Mesothelial cell of epicardium (in vitro differentiated cells): ENCODE data around the gene ZNF813. TPM values are rescaled to one million over a fixed set of nuclear protein-coding genes. Genes with fewer than 3 reads are reported as not detected.
A peak's percentile ranks its signal among the peaks of the same experiment; 100 is the strongest.
"Not testable (repeated sequence)": the region's sequence is repeated elsewhere in the genome, so short reads cannot be mapped to it uniquely, and the experiment has no call there.

Source experiments
- DNase-seq, 2 experiments: peaks; one replicate each; pipeline ENCODE4 v3.0.0; 2021; ENCODE audit warnings: low spot score in 2 of 2; ENCODE audit not compliant: unreplicated experiment in 2 of 2
- H3K27ac Mint-ChIP-seq: 2 replicates; pipeline ENCODE4 v1.8.0; 2021; ENCODE audit warnings: mixed read lengths
- H3K27me3 Mint-ChIP-seq: 2 replicates; pipeline ENCODE4 v1.8.0; 2021; ENCODE audit warnings: low read depth, mixed read lengths
- H3K36me3 Mint-ChIP-seq: 2 replicates; pipeline ENCODE4 v1.8.0; 2021; ENCODE audit warnings: mixed read lengths
- H3K4me1 Mint-ChIP-seq: 2 replicates; pipeline ENCODE4 v1.8.0; 2021; ENCODE audit warnings: mixed read lengths
- H3K4me3 Mint-ChIP-seq: 2 replicates; pipeline ENCODE4 v1.8.0; 2021; ENCODE audit warnings: mild to moderate bottlenecking, moderate library complexity, mixed read lengths
- H3K9me3 Mint-ChIP-seq: 2 replicates; pipeline ENCODE4 v1.8.0; 2021; ENCODE audit warnings: mixed read lengths
- total RNA-seq: library from RNA; stranded (reverse); gene quantifications from 3 replicates; pipeline ENCODE4 v1.2.1, GENCODE V29; 2021
- TF ChIP-seq, protein P1 (sequence below): fragments of 200-600 bp; sonication (generic); IDR thresholded peaks from one replicate; pipeline ENCODE4 v1.5.0; 2021; ENCODE audit warnings: antibody characterized with exemption; ENCODE audit not compliant: unreplicated experiment

The ZNF813 gene
- total RNA-seq, 1 donor from 2014 or later = 6.1 TPM

DNA sequence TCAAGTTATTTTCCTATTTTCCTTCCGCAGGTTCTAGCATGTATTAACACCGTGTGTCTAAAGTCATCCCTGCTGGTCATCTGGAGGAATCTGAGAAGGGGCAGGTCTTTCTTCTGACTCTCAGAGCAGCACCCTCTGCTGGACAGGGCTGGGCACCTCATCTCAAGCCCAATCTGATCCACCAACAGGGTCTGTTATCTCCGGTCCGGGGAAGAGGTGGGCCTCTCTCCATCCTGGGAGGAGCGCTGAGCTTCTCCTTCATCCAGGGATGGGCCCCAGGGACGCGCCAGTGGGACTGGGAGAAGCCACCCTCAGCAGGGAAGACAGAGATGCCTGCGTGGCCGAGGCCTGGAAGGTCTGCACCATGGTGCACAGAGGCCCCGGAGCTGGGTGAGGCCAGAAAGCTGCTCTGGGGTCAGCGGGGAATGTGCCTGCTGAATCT lies 44.4 kb downstream of the ZNF813 start:
- peak; percentile 28 to 72 for DNase-seq
- H3K4me3 Mint-ChIP-seq = no peak overlapping the region
- H3K4me1 Mint-ChIP-seq = peaks cover 7% of the 10 kb centered on the region
- no peaks in the 10 kb centered on the region for H3K36me3 Mint-ChIP-seq
- TF ChIP-seq, protein P1, sequence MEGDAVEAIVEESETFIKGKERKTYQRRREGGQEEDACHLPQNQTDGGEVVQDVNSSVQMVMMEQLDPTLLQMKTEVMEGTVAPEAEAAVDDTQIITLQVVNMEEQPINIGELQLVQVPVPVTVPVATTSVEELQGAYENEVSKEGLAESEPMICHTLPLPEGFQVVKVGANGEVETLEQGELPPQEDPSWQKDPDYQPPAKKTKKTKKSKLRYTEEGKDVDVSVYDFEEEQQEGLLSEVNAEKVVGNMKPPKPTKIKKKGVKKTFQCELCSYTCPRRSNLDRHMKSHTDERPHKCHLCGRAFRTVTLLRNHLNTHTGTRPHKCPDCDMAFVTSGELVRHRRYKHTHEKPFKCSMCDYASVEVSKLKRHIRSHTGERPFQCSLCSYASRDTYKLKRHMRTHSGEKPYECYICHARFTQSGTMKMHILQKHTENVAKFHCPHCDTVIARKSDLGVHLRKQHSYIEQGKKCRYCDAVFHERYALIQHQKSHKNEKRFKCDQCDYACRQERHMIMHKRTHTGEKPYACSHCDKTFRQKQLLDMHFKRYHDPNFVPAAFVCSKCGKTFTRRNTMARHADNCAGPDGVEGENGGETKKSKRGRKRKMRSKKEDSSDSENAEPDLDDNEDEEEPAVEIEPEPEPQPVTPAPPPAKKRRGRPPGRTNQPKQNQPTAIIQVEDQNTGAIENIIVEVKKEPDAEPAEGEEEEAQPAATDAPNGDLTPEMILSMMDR = peak; percentile 62
- H3K27me3 Mint-ChIP-seq = no peaks in the 10 kb centered on the region
- H3K27ac Mint-ChIP-seq = no peak overlapping the region
- H3K9me3 Mint-ChIP-seq = no peaks in the 10 kb centered on the region

DNA sequence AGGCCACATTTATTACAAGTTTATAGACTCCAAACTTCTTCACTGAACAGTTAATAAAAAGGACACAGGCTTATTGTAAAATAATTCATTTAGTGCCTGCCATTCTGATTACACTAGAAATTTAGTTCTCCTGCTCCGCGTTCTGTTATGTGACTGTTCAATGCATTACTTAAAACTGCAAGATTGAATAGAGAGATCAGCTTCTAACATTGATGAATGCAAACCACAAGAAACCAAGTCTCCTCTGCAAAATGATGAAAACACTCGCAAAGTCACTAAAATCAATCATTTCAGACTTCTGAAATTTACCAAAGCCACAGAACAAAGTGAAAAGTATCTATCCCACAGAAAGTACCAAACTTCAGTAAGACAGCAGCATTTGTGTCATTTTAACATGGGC lies 47.5 kb downstream of the ZNF813 start:
- not testable (repeated sequence) for H3K36me3 Mint-ChIP-seq, H3K9me3 Mint-ChIP-seq, DNase-seq, H3K4me3 Mint-ChIP-seq, H3K27me3 Mint-ChIP-seq, H3K4me1 Mint-ChIP-seq, H3K27ac Mint-ChIP-seq

DNA sequence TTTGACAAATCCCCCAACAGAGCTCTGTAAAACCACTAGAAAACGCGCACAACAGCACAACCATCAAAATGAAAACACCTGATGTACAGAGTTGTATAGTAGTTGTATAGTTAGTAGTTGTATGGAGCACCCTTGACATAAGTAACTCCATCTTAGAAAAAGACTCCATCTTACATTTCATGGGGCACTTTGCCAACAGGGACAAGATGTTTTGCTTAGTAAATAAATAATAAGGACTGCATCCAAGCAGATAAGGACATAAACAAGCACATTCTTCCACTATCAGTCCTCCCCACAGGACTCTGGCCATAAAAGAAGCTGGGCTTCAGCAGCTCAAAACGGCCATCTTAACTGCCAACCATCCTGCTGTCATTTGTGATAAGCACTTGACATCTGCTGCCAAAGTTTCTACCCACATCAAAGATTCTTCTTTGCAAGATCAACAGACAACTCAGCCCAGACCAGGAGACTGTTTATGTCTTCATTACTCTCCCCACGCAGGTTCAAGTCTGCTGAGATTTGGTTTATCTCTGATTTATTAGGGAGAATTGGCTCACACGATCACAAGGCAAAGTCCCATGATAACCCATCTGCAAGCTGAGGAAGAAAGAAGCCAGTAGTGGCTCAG lies 49.7 kb downstream of the ZNF813 start:
- H3K4me1 Mint-ChIP-seq = peaks cover 11% of the 10 kb centered on the region
- TF ChIP-seq, protein P1 = no peak
- H3K9me3 Mint-ChIP-seq = no peaks in the 10 kb centered on the region
- H3K27ac Mint-ChIP-seq = no peak overlapping the region
- H3K36me3 Mint-ChIP-seq = no peaks in the 10 kb centered on the region
- no peak overlapping the region for H3K4me3 Mint-ChIP-seq
- H3K27me3 Mint-ChIP-seq = no peaks in the 10 kb centered on the region
- no peak for DNase-seq

DNA sequence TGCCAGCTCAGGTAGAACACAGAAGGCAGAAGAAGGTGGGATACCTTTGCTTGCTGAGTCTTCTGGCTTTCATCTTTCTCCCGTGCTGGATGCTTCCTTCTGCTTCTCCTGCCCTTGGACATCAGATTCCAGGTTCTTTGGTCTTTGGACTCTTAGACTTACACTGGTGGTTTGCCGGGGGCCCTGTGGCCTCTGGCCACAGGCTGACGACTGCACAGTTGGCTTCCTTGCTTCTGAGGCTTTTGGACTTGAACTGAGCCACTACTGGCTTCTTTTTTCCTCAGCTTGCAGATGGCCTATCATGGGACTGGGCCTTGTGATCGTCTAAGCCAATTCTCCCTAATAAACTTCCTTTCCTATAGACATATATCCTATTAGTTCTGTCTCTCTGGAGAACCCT lies 50.6 kb downstream of the ZNF813 start:
- Mint-ChIP-seq H3K9me3 (no peaks in the 10 kb centered on the region), H3K4me3 (no peak overlapping the region), H3K27ac (no peak overlapping the region), H3K27me3 (no peaks in the 10 kb centered on the region), H3K4me1 (peaks cover 13% of the 10 kb centered on the region), H3K36me3 (no peaks in the 10 kb centered on the region)
- TF ChIP-seq, protein P1 = no peak
- DNase-seq = no peak

DNA sequence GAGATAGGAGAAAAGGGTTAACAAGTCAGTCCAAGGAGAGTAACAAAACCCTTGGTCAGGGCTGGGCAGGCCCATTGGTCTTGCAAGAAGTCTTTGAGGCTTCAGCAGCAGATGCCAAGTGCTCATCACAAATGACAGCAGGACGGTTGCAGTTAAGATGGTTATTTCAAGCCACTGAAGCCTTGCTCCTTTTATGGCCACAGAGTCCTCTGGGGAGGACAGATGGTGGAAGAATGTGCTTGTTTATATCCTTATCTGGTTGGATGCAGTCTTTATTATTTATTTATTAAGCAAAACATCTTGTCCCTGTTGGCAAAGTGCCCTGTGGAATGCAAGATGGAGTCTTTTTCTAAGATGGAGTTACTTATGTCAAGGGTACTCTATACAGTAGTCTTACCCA lies 51.2 kb downstream of the ZNF813 start:
- H3K27me3 Mint-ChIP-seq = no peaks in the 10 kb centered on the region
- H3K27ac Mint-ChIP-seq = no peak overlapping the region
- H3K4me1 Mint-ChIP-seq = peaks cover 13% of the 10 kb centered on the region
- no peak overlapping the region for H3K4me3 Mint-ChIP-seq
- TF ChIP-seq, protein P1 = no peak
- no peaks in the 10 kb centered on the region for H3K9me3 Mint-ChIP-seq
- no peak for DNase-seq
- H3K36me3 Mint-ChIP-seq = peaks cover 3% of the 10 kb centered on the region

DNA sequence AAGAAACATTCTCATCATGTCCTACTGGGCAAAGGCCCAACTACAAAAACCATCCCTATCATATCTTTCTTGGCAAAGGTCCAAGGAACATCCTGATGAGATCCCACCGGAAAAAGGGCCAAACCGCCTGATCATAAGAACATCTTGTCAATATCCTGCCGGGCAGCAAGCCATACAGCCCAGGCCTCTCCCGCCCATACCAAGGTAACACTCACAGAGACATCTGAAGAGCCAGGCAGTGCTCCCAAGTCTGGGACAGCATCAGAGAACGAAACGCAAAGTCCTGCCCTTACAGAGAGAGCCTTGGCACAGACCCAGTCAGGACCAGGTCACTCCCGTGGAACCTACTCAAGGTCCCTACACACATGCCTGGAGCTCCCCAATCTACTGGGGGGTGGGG lies 51.9 kb downstream of the ZNF813 start:
- TF ChIP-seq, protein P1 = no peak
- Mint-ChIP-seq H3K4me1 (peaks cover 13% of the 10 kb centered on the region), H3K4me3 (no peak overlapping the region), H3K36me3 (peaks cover 7% of the 10 kb centered on the region), H3K9me3 (peaks cover 2% of the 10 kb centered on the region), H3K27ac (no peak overlapping the region), H3K27me3 (no peaks in the 10 kb centered on the region)
- no peak for DNase-seq
